Ectodermal cell (in vitro differentiated cells): Measurements from ENCODE around the gene AARSD1. TPM values are rescaled to one million over a fixed set of nuclear protein-coding genes. Genes with fewer than 3 reads are reported as not detected.
"Not testable (repeated sequence)": the region's sequence is repeated elsewhere in the genome, so short reads cannot be mapped to it uniquely, and the experiment has no call there.

Source experiments
- H3K27ac ChIP-seq: 2 replicates; pipeline ENCODE4 v1.7.0; 2013; ENCODE audit warnings: mild to moderate bottlenecking, low read depth, low read length; ENCODE audit not compliant: insufficient read depth, poor library complexity, severe bottlenecking
- H3K27me3 ChIP-seq: 2 replicates; pipeline ENCODE4 v1.7.0; 2013; ENCODE audit warnings: mild to moderate bottlenecking, low read length; ENCODE audit not compliant: insufficient read depth, control insufficient read depth, poor library complexity, severe bottlenecking
- H3K36me3 ChIP-seq: one replicate; pipeline ENCODE4 v1.7.0; 2013; ENCODE audit warnings: low read length; ENCODE audit not compliant: control insufficient read depth, insufficient read depth
- H3K4me1 ChIP-seq: one replicate; pipeline ENCODE4 v1.7.0; 2013; ENCODE audit warnings: low read length; ENCODE audit not compliant: control insufficient read depth, insufficient read depth
- H3K4me3 ChIP-seq: 2 replicates; pipeline ENCODE4 v1.7.0; 2013; ENCODE audit warnings: low read depth, low read length, control low read depth; ENCODE audit not compliant: insufficient read depth
- H3K9me3 ChIP-seq: 2 replicates; pipeline ENCODE4 v1.7.0; 2013; ENCODE audit warnings: mild to moderate bottlenecking, low read length, moderate library complexity; ENCODE audit not compliant: control insufficient read depth
- WGBS, 2 experiments: methylation state at CpG; one replicate each; pipeline ENCODE4 v1.1.7; 2013; ENCODE audit warnings: missing lambda C conversion rate in 2 of 2; 5-methylcytosine and 5-hydroxymethylcytosine counted together
- polyA plus RNA-seq, 4 experiments: library from polyadenylated mRNA; stranded (reverse); fragments of 50-300 nt; gene quantifications; one replicate each; pipeline ENCODE4 v1.2.3, GENCODE V29; 2013

AARSD1 gene, protein sequence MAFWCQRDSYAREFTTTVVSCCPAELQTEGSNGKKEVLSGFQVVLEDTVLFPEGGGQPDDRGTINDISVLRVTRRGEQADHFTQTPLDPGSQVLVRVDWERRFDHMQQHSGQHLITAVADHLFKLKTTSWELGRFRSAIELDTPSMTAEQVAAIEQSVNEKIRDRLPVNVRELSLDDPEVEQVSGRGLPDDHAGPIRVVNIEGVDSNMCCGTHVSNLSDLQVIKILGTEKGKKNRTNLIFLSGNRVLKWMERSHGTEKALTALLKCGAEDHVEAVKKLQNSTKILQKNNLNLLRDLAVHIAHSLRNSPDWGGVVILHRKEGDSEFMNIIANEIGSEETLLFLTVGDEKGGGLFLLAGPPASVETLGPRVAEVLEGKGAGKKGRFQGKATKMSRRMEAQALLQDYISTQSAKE
- polyA plus RNA-seq (2013, experiment 1 of 4) = 62.8 TPM
- 71.4 TPM for polyA plus RNA-seq (2013, experiment 2 of 4)
- polyA plus RNA-seq (2013, experiment 3 of 4) = 50.3 TPM
- 47.7 TPM for polyA plus RNA-seq (2013, experiment 4 of 4)

DNA sequence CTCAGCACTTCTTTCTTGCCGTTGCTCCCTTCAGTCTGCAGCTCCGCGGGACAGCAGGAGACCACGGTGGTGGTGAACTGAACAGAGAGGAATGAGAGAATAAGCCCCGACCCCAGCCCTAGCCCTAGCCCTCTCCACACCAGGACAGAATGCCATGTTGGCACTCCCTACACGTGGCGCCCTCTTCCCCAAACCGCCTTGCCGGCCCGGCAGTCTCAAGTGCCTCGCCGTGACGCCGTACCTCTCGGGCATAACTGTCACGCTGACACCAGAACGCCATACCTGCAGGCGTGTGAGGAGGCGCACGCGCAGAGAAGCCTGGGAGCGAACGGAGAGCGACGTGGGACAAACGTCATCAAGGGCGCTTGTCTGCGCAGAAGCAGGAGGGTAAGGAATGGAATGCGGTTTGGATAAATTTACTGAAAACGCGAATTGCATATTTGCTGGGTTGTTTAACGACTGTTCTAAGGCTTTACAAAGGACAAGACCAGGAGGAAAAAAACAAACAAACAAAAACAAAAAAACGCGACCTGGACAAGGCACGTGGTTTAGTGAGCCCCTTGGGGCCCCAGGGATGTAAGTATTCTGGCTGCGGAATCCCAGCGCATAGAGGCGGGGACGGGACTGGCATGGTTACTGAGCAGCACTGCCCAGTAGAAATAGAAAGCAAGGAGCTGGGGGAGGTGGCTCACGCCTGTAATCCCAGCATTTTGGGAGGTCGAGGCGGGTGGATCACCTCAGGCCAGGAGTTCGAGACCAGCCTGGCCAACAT lies at the start of gene AARSD1:
TSS of gene AARSD1 (minus strand) at position 294 of the 772 bp plus-strand sequence. CDS start at position 280, 14 bp downstream.
- Histone ChIP-seq H3K27ac (peak within 1 kb of the TSS; percentile 61), H3K9me3 (no peaks in the 10 kb centered on the region)
- WGBS, 2 experiments = 6% methylated on average over 43 of the region's 43 CpGs

DNA sequence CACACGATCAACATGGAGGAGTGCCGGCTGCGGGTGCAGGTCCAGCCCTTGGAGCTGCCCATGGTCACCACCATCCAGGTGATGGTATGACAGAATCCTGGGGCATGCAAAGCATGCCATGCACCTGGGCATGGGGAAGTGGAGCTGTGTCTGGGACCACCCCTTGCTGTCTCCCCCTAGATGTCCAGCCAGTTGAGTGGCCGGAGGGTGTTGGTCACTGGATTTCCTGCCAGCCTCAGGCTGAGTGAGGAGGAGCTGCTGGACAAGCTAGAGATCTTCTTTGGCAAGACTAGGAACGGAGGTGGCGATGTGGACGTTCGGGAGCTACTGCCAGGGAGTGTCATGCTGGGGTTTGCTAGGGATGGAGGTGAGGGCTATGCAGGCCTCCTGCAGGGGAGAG lies 49.0 kb upstream of the AARSD1 start:
- H3K27me3 ChIP-seq = no peaks in the 10 kb centered on the region
- no peak overlapping the region for H3K4me3 ChIP-seq
- 94 to 96% methylated on average over 8 of the region's 8 CpGs for WGBS, 2 experiments
- peaks cover 22% of the 10 kb centered on the region for H3K4me1 ChIP-seq
- H3K36me3 ChIP-seq = peaks cover 5% of the 10 kb centered on the region
- H3K27ac ChIP-seq = no peak overlapping the region
- no peaks in the 10 kb centered on the region for H3K9me3 ChIP-seq

More for the DNA sequence above, at the start of gene AARSD1:
- H3K27me3 ChIP-seq = no peaks in the 10 kb centered on the region
- H3K4me3 ChIP-seq = peak within 1 kb of the TSS; percentile 83
- H3K4me1 ChIP-seq = no peaks in the 10 kb centered on the region
- peaks cover 11% of the 10 kb centered on the region for H3K36me3 ChIP-seq

DNA sequence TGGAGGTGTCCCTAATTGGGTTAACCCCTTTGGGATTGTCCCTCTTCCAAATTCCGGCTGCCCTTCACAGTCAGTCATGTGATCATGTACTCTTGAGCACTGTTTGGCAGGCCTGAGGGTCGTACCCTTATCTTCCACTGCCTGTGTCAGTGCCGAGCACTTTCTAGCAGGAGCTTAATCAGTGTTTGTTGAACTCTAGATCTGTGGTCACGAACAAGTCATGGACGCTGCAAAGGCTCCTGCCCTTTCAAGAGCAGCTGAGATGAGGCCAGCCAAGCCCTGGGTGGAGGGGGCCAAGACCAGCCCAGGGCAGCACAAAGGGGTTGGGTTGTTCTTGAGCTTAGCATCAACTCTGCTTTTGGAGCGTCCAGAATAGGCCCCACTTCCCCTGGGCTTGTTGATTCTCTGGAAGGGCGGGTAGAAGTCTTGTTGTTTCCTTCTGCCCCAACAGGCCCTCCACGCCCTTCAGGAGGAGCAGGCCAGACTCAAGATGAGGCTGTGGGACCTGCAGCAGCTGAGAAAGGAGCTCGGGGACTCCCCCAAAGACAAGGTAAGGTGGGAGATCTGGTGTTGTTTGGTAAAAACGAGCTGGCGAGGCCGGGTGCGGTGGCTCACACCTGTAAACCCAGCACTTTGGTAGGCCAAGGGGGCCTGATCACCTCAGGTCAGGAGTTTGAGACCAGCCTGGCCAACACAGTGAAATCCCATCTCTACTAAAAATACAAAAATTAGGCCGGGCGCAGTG lies 47.6 kb upstream of the AARSD1 start:
- no peaks in the 10 kb centered on the region for H3K36me3 ChIP-seq
- no peak overlapping the region for H3K27ac ChIP-seq

DNA sequence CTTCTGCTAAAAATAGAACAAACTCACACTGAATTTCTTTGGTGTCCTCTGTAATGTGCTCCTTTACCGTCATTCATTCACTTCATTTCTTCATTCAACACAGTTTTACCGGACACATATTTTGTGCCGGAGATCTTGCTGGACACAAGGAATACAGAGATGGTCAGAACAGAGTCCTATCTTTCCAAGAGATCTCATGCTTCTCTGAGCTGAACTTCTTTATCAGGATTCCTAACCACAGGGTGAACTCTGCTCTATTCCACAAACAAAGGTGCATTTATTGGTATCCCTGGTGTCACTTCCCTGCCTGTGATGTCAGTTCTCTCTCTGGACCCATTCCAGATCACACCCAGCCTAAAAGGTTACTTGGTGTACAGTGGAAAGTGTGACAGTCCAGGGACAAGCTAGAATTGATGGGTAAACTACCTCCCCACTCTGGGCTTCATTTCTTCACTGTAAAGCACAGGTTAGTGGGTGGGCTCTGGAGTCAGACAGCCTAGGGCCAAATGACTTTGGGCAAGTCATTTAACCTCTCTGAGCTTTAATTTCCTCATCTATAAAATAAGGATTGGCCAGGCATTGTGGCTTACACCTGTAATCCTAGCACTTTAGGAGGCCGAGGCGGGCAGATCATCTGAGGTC lies 46.5 kb upstream of the AARSD1 start:
- no peaks in the 10 kb centered on the region for H3K27me3 ChIP-seq
- peaks cover 9% of the 10 kb centered on the region for H3K4me1 ChIP-seq
- 95% methylated on average over 5 of the region's 5 CpGs for WGBS, 2 experiments
- H3K4me3 ChIP-seq = no peak overlapping the region
- no peak overlapping the region for H3K27ac ChIP-seq
- H3K36me3 ChIP-seq = no peaks in the 10 kb centered on the region
- no peaks in the 10 kb centered on the region for H3K9me3 ChIP-seq

More for the DNA sequence above, 47.6 kb upstream of the AARSD1 start:
- H3K4me3 ChIP-seq = no peak overlapping the region
- WGBS, 2 experiments = 92 to 93% methylated on average over 15 of the region's 15 CpGs
- H3K9me3 ChIP-seq = no peaks in the 10 kb centered on the region
- H3K4me1 ChIP-seq = peaks cover 15% of the 10 kb centered on the region
- H3K27me3 ChIP-seq = no peaks in the 10 kb centered on the region

DNA sequence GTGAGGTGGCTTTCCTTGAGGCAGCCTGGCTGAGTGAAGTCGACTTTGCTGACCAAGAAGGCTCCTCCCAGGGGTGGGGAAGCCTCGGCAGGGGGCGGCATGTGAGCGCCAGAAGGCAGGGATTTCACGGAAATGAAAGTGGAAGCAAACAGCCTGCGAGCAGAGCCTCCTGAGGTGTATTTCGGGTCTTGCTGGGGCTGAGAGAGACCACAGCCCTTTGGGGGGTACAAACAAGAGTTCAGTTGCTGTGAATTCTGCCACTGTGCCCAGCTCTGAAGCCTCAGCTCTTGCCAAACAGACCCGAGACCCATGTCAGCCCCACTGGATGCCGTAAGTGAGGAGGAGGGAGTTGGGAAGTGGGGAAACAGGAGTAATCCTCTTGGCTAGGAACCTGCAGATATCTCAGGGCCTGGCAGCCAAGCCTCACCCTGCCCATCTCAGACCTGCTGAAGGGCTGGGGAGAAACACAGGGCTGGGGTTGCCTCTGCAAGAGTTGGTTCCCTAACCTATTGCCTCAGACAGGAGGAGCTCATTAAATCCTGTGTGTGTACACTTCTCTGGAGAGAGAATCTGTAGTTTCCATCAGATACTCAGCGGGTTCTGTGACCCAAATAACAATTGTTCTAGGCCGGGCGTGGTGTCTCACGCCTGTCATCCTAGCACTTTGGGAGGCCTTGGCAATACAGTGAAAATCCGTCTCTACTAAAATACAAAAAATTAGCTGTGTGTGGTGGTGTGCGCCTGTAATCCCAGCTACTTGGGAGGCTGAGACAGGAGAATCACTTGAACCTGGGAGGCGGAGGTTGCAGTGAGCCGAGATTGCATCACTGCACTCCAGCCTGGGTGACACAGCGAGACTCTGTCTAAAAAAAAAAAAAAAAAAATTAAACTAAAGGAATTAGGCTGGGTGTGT lies 42.6 kb upstream of the AARSD1 start, which contains the start of gene IFI35:
TSS of gene IFI35 (plus strand) at position 146 of the 913 bp plus-strand sequence. CDS start at position 310, 164 bp downstream.
- Histone ChIP-seq H3K9me3 (no peaks in the 10 kb centered on the region), H3K4me1 (no peaks in the 10 kb centered on the region), H3K36me3 (peaks cover 16% of the 10 kb centered on the region), H3K27me3 (no peaks in the 10 kb centered on the region), H3K27ac (peak within 1 kb of the TSS; percentile 60), H3K4me3 (peak within 1 kb of the TSS; percentile 20)
- 53 to 57% methylated on average over 18 of the region's 18 CpGs for WGBS, 2 experiments

DNA sequence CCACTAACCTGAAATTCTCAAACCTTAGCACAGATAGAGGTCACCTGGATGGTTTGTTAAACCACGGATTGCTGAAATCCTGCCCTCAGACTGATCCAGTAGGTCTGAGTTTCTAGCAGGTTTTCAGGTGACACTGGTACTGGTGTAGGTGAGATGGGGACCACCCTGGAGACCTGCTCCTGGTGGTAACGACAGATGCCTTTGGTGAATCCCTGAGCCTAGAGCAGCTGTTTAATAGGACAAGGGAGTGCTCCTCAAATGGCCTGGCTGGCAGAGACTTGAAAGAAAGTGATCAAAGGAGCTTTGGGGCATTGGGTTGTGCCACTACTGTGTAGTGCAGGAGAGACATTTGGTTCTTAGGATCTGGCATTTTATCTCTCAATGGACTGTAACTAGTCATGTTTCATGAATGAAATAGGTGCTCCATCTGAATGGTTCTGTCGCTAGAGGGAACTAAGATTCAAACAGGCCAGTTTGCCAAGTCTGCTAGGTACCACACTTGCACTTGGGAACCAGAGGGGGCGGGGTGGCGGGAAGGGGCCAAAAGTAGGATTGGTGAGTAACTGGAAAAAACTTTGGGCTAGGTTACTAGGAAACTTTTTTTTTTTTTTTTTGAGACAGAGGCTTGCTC lies 39.4 kb upstream of the AARSD1 start:
- Histone ChIP-seq H3K4me3 (no peak overlapping the region), H3K27ac (no peak overlapping the region), H3K4me1 (peaks cover 4% of the 10 kb centered on the region), H3K36me3 (peaks cover 33% of the 10 kb centered on the region), H3K27me3 (no peaks in the 10 kb centered on the region), H3K9me3 (no peaks in the 10 kb centered on the region)
- 92 to 93% methylated on average over 5 of the region's 5 CpGs for WGBS, 2 experiments

DNA sequence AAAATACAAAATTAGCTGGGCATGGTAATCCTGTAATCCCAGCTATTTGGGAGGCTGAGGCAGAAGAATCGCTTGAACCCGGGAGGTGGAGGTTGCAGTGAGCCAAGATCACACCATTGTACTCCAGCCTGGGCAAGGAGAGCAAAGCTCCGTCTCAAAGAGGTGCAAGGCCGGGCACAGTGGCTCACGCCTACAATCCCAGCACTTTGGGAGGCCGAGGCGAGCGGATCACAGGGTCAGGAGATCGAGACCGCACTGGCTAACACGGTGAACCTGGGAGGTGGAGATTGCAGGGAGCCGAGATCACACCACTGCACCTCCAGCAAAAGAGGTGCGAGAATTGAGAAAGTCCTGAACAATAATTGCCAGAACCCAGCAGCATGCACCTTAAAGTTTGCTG lies 36.6 kb upstream of the AARSD1 start:
- 95 to 96% methylated on average over 13 of the region's 13 CpGs for WGBS, 2 experiments
- not testable (repeated sequence) for H3K27me3 ChIP-seq, H3K4me3 ChIP-seq, H3K9me3 ChIP-seq, H3K4me1 ChIP-seq, H3K27ac ChIP-seq
- peaks cover 33% of the 10 kb centered on the region for H3K36me3 ChIP-seq

DNA sequence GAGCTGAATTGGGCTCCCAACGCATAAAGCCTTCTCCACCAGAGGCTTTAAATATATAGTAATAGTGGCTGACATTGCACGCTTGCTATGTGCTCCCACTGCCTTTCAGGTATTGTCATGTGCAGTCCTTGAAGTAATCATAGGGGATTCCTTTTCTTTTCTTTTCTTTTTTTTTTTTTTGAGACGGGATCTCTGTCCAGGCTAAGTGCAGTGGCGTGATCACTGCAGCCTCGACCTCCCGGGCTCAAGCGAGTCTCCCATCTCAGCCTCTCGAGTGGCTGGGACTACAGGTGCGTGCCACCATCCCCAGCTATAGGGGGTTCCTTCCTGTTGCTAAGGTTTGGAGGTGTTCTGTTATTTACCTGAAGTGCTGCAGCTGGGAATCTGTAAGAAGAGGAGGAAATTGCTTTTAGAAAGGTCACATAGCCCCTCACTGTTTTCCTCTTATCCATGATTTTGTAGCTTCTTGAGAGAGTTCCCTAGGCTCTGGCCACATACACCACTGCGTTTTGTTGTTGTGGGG lies 34.8 kb upstream of the AARSD1 start:
- H3K4me3 ChIP-seq = peak overlapping the region; percentile 96
- H3K27ac ChIP-seq = peak overlapping the region; percentile 99
- H3K27me3 ChIP-seq = no peaks in the 10 kb centered on the region
- no peaks in the 10 kb centered on the region for H3K9me3 ChIP-seq
- peaks cover 4% of the 10 kb centered on the region for H3K4me1 ChIP-seq
- H3K36me3 ChIP-seq = peaks cover 33% of the 10 kb centered on the region
- WGBS, 2 experiments = 15 to 16% methylated on average over 10 of the region's 10 CpGs
